CD4-positive, CD25-positive, alpha-beta regulatory T cell (primary cell): ENCODE measurements around the gene PPP1R14C. TPM values are rescaled to one million over a fixed set of nuclear protein-coding genes. Genes with fewer than 3 reads are reported as not detected.
"Not testable (repeated sequence)": the region's sequence is repeated elsewhere in the genome, so short reads cannot be mapped to it uniquely, and the experiment has no call there.

ENCODE experiments used
- ATAC-seq, 2 donors: fragments of 150-1000 bp; cut with Tn5 transposase; one replicate each; pipeline ENCODE4 v1.10.0; 2021; ENCODE audit warnings: low read depth in 2 of 2, moderate number of reproducible peaks in 2 of 2, moderate library complexity in 1 of 2
- DNase-seq, 3 donors: peaks; one replicate each; pipeline versions ENCODE4 v3.0.0 to v3.0.0-alpha.2; 2012 to 2022; ENCODE audit warnings: mixed read lengths in 1 of 3
- H3K27ac ChIP-seq: one replicate; pipeline ENCODE4 v1.7.0; 2013; ENCODE audit warnings: mild to moderate bottlenecking, low read length; ENCODE audit not compliant: insufficient read depth, poor library complexity, severe bottlenecking
- H3K27me3 ChIP-seq: one replicate; pipeline ENCODE4 v1.7.0; 2013; ENCODE audit warnings: low read length; ENCODE audit not compliant: control insufficient read depth, insufficient read depth
- H3K36me3 ChIP-seq: one replicate; pipeline ENCODE4 v1.7.0; 2013; ENCODE audit warnings: mild to moderate bottlenecking, low read length, moderate library complexity; ENCODE audit not compliant: control insufficient read depth, insufficient read depth
- H3K4me1 ChIP-seq: 2 replicates; pipeline ENCODE4 v1.7.0; 2013; ENCODE audit warnings: mild to moderate bottlenecking, low read length; ENCODE audit not compliant: insufficient read depth, control insufficient read depth, poor library complexity, severe bottlenecking
- H3K4me3 ChIP-seq: one replicate; pipeline ENCODE4 v1.7.0; 2013; ENCODE audit warnings: low read depth, mild to moderate bottlenecking, low read length, moderate library complexity
- H3K9me3 ChIP-seq, 2 experiments: 1 replicate in 1 of 2; 2 replicates in 1 of 2; pipeline ENCODE4 v1.7.0; 2013; ENCODE audit warnings: low read length in 2 of 2, mild to moderate bottlenecking in 1 of 2, moderate library complexity in 1 of 2; ENCODE audit not compliant: control insufficient read depth in 2 of 2
- H3K27ac Mint-ChIP-seq, 3 donors: one replicate each; pipeline ENCODE4 v1.8.0; 2020 to 2022; ENCODE audit warnings: mild to moderate bottlenecking in 3 of 3, mixed read lengths in 3 of 3, moderate library complexity in 2 of 3
- H3K27me3 Mint-ChIP-seq: one replicate; pipeline ENCODE4 v1.8.0; 2022; ENCODE audit warnings: mild to moderate bottlenecking, mixed read lengths
- H3K36me3 Mint-ChIP-seq: one replicate; pipeline ENCODE4 v1.8.0; 2020; ENCODE audit warnings: mixed read lengths
- H3K4me1 Mint-ChIP-seq, 4 donors: one replicate each; pipeline ENCODE4 v1.8.0; 2020 to 2022; ENCODE audit warnings: mixed read lengths in 4 of 4, mild to moderate bottlenecking in 1 of 4
- H3K4me3 Mint-ChIP-seq, 4 donors: one replicate each; pipeline ENCODE4 v1.8.0; 2020 to 2022; ENCODE audit warnings: mild to moderate bottlenecking in 4 of 4, mixed read lengths in 4 of 4, moderate library complexity in 3 of 4
- H3K9me3 Mint-ChIP-seq, 7 donors: one replicate each; pipeline ENCODE4 v1.8.0; 2020 to 2022; ENCODE audit warnings: mixed read lengths in 7 of 7, mild to moderate bottlenecking in 3 of 7, moderate library complexity in 2 of 7
- polyA plus RNA-seq, 4 donors: library from polyadenylated mRNA; unstranded; fragments of 300-500 nt; fragmentation: Illumina TruSeq; gene quantifications; one replicate each; pipeline ENCODE4 v1.2.3, GENCODE V29; 2021
- total RNA-seq: library from RNA; stranded (reverse); gene quantifications from one replicate; pipeline ENCODE4 v1.2.3, GENCODE V29; 2022

PPP1R14C gene
- total and polyA plus RNA-seq, 5 donors from 2014 or later: not detected

DNA sequence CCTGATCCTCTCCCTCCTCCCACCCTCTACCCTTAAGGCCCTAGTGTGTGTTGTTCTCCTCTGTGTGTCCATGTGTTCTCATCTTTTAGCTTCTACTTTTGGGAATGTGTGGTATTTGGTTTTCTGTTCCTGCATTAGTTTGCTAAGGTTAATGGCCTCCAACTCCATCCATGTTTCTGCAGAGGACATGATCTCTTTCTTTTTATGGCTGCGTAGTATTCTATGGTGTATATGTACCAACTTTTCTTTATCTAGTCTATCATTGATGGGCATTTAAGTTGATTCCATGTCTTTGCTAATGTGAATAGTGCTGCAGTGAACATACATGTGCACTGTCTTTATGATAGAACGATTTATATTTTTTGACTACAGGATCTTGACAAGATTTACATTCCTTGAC lies 44.6 kb downstream of the PPP1R14C start:
- H3K27ac Mint-ChIP-seq, H3K27ac ChIP-seq, H3K4me1 Mint-ChIP-seq, H3K4me1 ChIP-seq, H3K27me3 ChIP-seq, DNase-seq, ATAC-seq, H3K9me3 Mint-ChIP-seq, H3K9me3 ChIP-seq, H3K4me3 ChIP-seq, H3K36me3 ChIP-seq, H3K36me3 Mint-ChIP-seq, H3K4me3 Mint-ChIP-seq: not testable (repeated sequence)
- H3K27me3 Mint-ChIP-seq: peaks cover 19% of the 10 kb centered on the region

DNA sequence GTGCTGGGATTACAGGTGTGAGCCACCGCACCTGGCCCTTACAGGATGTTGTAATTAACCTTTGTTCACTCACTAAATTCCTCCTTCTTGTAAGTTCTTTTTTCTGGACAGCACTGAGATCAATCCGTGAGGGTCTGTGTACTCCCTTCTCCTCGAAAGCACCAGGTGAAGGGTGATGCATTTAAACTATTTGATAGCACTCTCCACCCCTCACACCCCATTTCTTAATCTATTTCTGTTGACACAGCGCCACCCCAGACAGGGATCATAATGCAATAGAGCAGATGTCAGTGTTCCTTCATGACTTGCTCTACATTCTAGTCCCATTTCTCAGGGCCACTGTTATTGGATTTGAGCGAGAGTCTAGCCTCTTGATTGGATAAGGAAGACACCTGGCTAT lies 46.3 kb downstream of the PPP1R14C start:
- H3K4me1 Mint-ChIP-seq: no peaks in the 10 kb centered on the region
- H3K4me3 ChIP-seq: no peak overlapping the region
- peaks cover 0 to 7% (median 0%) of the 10 kb centered on the region in 7 donors for H3K9me3 Mint-ChIP-seq
- H3K4me3 Mint-ChIP-seq: no peak overlapping the region
- H3K4me1 ChIP-seq: no peaks in the 10 kb centered on the region
- peaks cover 15% of the 10 kb centered on the region for H3K27me3 Mint-ChIP-seq
- DNase-seq (no peak), ATAC-seq (no peak)
- H3K27me3 ChIP-seq: peaks cover 4% of the 10 kb centered on the region
- H3K27ac Mint-ChIP-seq: no peak overlapping the region
- H3K36me3 ChIP-seq: no peaks in the 10 kb centered on the region
- no peaks in the 10 kb centered on the region for H3K36me3 Mint-ChIP-seq
- H3K9me3 ChIP-seq: no peaks in the 10 kb centered on the region
- H3K27ac ChIP-seq: no peak overlapping the region

GRCh38 chr6:150191809-150192208 lies 49.0 kb downstream of the PPP1R14C start:
- Histone ChIP-seq H3K9me3 (no peaks in the 10 kb centered on the region), H3K27ac (no peak overlapping the region), H3K27me3 (peaks cover 2% of the 10 kb centered on the region), H3K36me3 (no peaks in the 10 kb centered on the region), H3K4me3 (no peak overlapping the region), H3K4me1 (no peaks in the 10 kb centered on the region)
- Mint-ChIP-seq H3K27me3 (peaks cover 5% of the 10 kb centered on the region), H3K36me3 (no peaks in the 10 kb centered on the region), H3K4me1 (no peaks in the 10 kb centered on the region), H3K27ac (no peak overlapping the region), H3K4me3 (no peak overlapping the region), H3K9me3 (peaks cover 0 to 4% (median 0%) of the 10 kb centered on the region in 7 donors)
- ATAC-seq (no peak), DNase-seq (no peak)

DNA sequence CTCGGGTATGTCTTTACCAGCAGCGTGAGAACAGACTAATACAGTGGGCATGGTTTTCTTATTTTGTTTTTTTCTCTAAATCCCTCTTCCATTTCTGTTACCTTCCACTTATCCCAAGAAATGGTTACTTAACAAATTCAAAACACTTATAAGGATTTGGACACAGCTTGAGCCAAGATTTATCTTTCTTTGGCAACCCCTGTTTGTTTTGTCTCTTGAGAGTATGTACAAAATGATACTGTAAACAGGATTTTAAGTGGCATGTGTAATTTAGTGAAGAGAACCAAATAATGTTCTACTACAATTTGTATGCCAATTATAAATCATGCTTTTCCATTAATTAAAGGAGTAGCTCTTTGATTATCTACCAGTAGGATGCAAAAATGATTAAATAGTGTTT lies 51.4 kb downstream of the PPP1R14C start:
- Histone ChIP-seq H3K4me1 (no peaks in the 10 kb centered on the region), H3K4me3 (no peak overlapping the region), H3K27ac (no peak overlapping the region), H3K27me3 (peaks cover 2% of the 10 kb centered on the region), H3K36me3 (no peaks in the 10 kb centered on the region), H3K9me3 (no peaks in the 10 kb centered on the region)
- DNase-seq (no peak), ATAC-seq (no peak)
- Mint-ChIP-seq H3K4me1 (no peaks in the 10 kb centered on the region), H3K27ac (no peak overlapping the region), H3K4me3 (no peak overlapping the region), H3K36me3 (no peaks in the 10 kb centered on the region), H3K9me3 (peaks cover 0 to 4% (median 0%) of the 10 kb centered on the region in 7 donors), H3K27me3 (peaks cover 9% of the 10 kb centered on the region)

- no peaks in the 10 kb centered on the region for H3K36me3 ChIP-seq
- Mint-ChIP-seq H3K4me3 (no peak overlapping the region), H3K27me3 (peaks cover 9% of the 10 kb centered on the region), H3K4me1 (no peaks in the 10 kb centered on the region), H3K9me3 (no peaks in the 10 kb centered on the region), H3K36me3 (no peaks in the 10 kb centered on the region), H3K27ac (no peak overlapping the region)
- no peak overlapping the region for H3K4me3 ChIP-seq
- DNase-seq: no peak
- H3K27me3 ChIP-seq: peaks cover 2% of the 10 kb centered on the region
- no peaks in the 10 kb centered on the region for H3K9me3 ChIP-seq
- no peaks in the 10 kb centered on the region for H3K4me1 ChIP-seq
- no peak overlapping the region for H3K27ac ChIP-seq
- no peak for ATAC-seq
Observed at GRCh38 chr6:150195996-150196417, 53.2 kb downstream of the PPP1R14C start.

GRCh38 chr6:150196942-150197745 lies 54.3 kb downstream of the PPP1R14C start:
- Mint-ChIP-seq H3K27ac (peak overlapping the region in 1 of 3 donors; percentile 33), H3K4me3 (no peak overlapping the region), H3K9me3 (no peaks in the 10 kb centered on the region), H3K4me1 (no peaks in the 10 kb centered on the region), H3K27me3 (peaks cover 9% of the 10 kb centered on the region), H3K36me3 (no peaks in the 10 kb centered on the region)
- H3K27me3 ChIP-seq: no peaks in the 10 kb centered on the region
- H3K27ac ChIP-seq: no peak overlapping the region
- H3K9me3 ChIP-seq: no peaks in the 10 kb centered on the region
- ATAC-seq: no peak
- no peak overlapping the region for H3K4me3 ChIP-seq
- H3K36me3 ChIP-seq: no peaks in the 10 kb centered on the region
- H3K4me1 ChIP-seq: no peaks in the 10 kb centered on the region
- no peak for DNase-seq

- H3K27ac Mint-ChIP-seq: no peak overlapping the region
- Histone ChIP-seq H3K9me3 (no peaks in the 10 kb centered on the region), H3K36me3 (no peaks in the 10 kb centered on the region), H3K4me1 (no peaks in the 10 kb centered on the region), H3K27ac (no peak overlapping the region), H3K4me3 (no peak overlapping the region), H3K27me3 (no peaks in the 10 kb centered on the region)
- H3K4me3 Mint-ChIP-seq: no peak overlapping the region
- no peak for ATAC-seq
- DNase-seq: no peak
- no peaks in the 10 kb centered on the region for H3K4me1 Mint-ChIP-seq
- H3K9me3 Mint-ChIP-seq: no peaks in the 10 kb centered on the region
- H3K36me3 Mint-ChIP-seq: no peaks in the 10 kb centered on the region
- H3K27me3 Mint-ChIP-seq: peaks cover 9% of the 10 kb centered on the region
Observed at GRCh38 chr6:150198532-150198931, 55.7 kb downstream of the PPP1R14C start.

DNA sequence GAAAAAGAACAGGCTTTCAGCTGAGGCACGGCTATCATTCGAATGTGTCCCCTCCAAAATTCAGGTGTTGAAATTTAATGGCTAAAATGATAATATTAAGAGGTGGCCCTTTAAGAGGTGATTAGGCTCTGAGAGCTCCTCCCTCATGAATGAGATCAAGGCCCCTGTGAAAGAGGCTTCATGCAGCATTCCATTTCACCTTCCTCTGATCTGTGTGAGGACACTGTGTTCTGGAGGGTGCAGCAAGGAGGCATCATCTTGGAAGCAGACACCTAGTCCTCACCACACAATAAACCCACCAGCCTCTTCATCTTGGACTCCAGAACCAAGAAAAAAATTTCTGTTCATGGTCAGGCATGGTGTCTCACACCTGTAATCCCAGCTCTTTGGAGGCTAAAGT lies 56.4 kb downstream of the PPP1R14C start:
- no peaks in the 10 kb centered on the region for H3K4me1 ChIP-seq
- H3K4me1 Mint-ChIP-seq: no peaks in the 10 kb centered on the region
- H3K4me3 ChIP-seq: no peak overlapping the region
- H3K36me3 ChIP-seq: no peaks in the 10 kb centered on the region
- no peak overlapping the region for H3K4me3 Mint-ChIP-seq
- no peaks in the 10 kb centered on the region for H3K9me3 ChIP-seq
- H3K27ac Mint-ChIP-seq: no peak overlapping the region
- ATAC-seq: no peak
- no peaks in the 10 kb centered on the region for H3K36me3 Mint-ChIP-seq
- no peak for DNase-seq
- H3K27me3 Mint-ChIP-seq: peaks cover 5% of the 10 kb centered on the region
- H3K27ac ChIP-seq: no peak overlapping the region
- H3K27me3 ChIP-seq: no peaks in the 10 kb centered on the region
- no peaks in the 10 kb centered on the region for H3K9me3 Mint-ChIP-seq
